GM12878 (cell line): ENCODE data around the gene FAM76B. TPM values are rescaled to one million over a fixed set of nuclear protein-coding genes. Genes with fewer than 3 reads are reported as not detected.

Source experiments
- ATF2 ChIP-seq: IDR thresholded peaks from 2 replicates; pipeline ENCODE4 v1.6.1; 2012; ENCODE audit warnings: low read length, inconsistent platforms
- BACH1 ChIP-seq: fragments of 450-650 bp; IDR thresholded peaks from 2 replicates; pipeline ENCODE4 v1.6.1; 2017; ENCODE audit warnings: mild to moderate bottlenecking, borderline replicate concordance
- EED ChIP-seq: sonication (generic); IDR thresholded peaks from 2 replicates; pipeline ENCODE4 v1.6.1; 2016; ENCODE audit warnings: antibody characterized with exemption, low read depth
- GATAD2B ChIP-seq: fragments of 450-650 bp; conservative IDR thresholded peaks from 2 replicates; pipeline ENCODE4 v1.6.1; 2017; ENCODE audit warnings: low read depth, mild to moderate bottlenecking, moderate library complexity
- IRF5 ChIP-seq: fragments of 450-650 bp; IDR thresholded peaks from 2 replicates; pipeline ENCODE4 v1.6.1; 2017; ENCODE audit warnings: borderline replicate concordance
- KDM1A ChIP-seq: fragments of 200-600 bp; sonication (generic); IDR thresholded peaks from 2 replicates; pipeline ENCODE4 v1.6.1; 2016; ENCODE audit warnings: borderline replicate concordance
- KLF5 ChIP-seq: fragments of 450-650 bp; IDR thresholded peaks from 2 replicates; pipeline ENCODE4 v1.6.1; 2014; ENCODE audit warnings: mild to moderate bottlenecking; ENCODE audit not compliant: partially characterized antibody
- LARP7 ChIP-seq: fragments of 450-650 bp; IDR thresholded peaks from 2 replicates; pipeline ENCODE4 v1.6.1; 2017; ENCODE audit warnings: mild to moderate bottlenecking
- NBN ChIP-seq: fragments of 450-650 bp; IDR thresholded peaks from 2 replicates; pipeline ENCODE4 v1.6.1; 2016
- NFYA ChIP-seq: IDR thresholded peaks from 2 replicates; pipeline ENCODE4 v1.6.1; 2011; ENCODE audit warnings: low read depth, mild to moderate bottlenecking, low read length, improper control_type of control experiment, borderline replicate concordance
- NR2C2 ChIP-seq: IDR thresholded peaks from 2 replicates; pipeline ENCODE4 v1.6.1; 2011; ENCODE audit warnings: borderline replicate concordance, low read depth; ENCODE audit not compliant: control insufficient read depth, insufficient read length
- POLR2AphosphoS2 ChIP-seq: IDR thresholded peaks from 2 replicates; pipeline ENCODE4 v1.6.1; 2011; ENCODE audit warnings: low read depth, mild to moderate bottlenecking, low read length, improper control_type of control experiment, moderate library complexity
- SMC3 ChIP-seq: IDR thresholded peaks from 2 replicates; pipeline ENCODE4 v1.6.1; 2011; ENCODE audit warnings: low read length, improper control_type of control experiment, borderline replicate concordance
- SPI1 ChIP-seq: IDR thresholded peaks from 2 replicates; pipeline ENCODE4 v1.6.1; 2011; ENCODE audit warnings: low read depth, mild to moderate bottlenecking, low read length, moderate library complexity, borderline replicate concordance; ENCODE audit not compliant: insufficient read depth
- SREBF1 ChIP-seq: IDR thresholded peaks from 2 replicates; pipeline ENCODE4 v1.6.1; 2012; ENCODE audit warnings: mild to moderate bottlenecking, low read length
- SUZ12 ChIP-seq: fragments of 200-600 bp; sonication (generic); IDR thresholded peaks from one replicate; pipeline ENCODE4 v1.6.1; 2018; ENCODE audit warnings: antibody characterized with exemption, mild to moderate bottlenecking; ENCODE audit not compliant: unreplicated experiment
- USF2 ChIP-seq: IDR thresholded peaks from 2 replicates; pipeline ENCODE4 v1.6.1; 2011; ENCODE audit warnings: low read depth, low read length, improper control_type of control experiment, borderline replicate concordance
- ZBTB4 ChIP-seq: fragments of 450-650 bp; formaldehyde crosslinking; IDR thresholded peaks from 2 replicates; pipeline ENCODE4 v1.4.0; 2022; ENCODE audit warnings: mild to moderate bottlenecking, moderate library complexity
- ZBTB40 ChIP-seq: fragments of 450-650 bp; IDR thresholded peaks from 2 replicates; pipeline ENCODE4 v1.6.1; 2016; ENCODE audit warnings: mild to moderate bottlenecking, moderate library complexity, borderline replicate concordance
- ZNF207 ChIP-seq: fragments of 450-650 bp; IDR thresholded peaks from 2 replicates; pipeline ENCODE4 v1.6.1; 2014; ENCODE audit warnings: antibody characterized with exemption, mild to moderate bottlenecking, borderline replicate concordance
- ZNF217 ChIP-seq: fragments of 450-650 bp; IDR thresholded peaks from 2 replicates; pipeline ENCODE4 v1.6.1; 2017; ENCODE audit warnings: antibody characterized with exemption, mild to moderate bottlenecking
- polyA plus RNA-seq, 11 experiments: library from polyadenylated mRNA; depleted of rRNA in 4 of 11; unstranded in 6 of 11; stranded (reverse) in 5 of 11; fragments of >200 nt; fragmentation: Nextera tagmentation in 4 of 11; fragmentation: Illumina TruSeq in 1 of 11; extraction: Ambion mirVana in 4 of 11; extraction: Trizol in 1 of 11; gene quantifications; 1 replicate in 1 of 11; 2 replicates in 10 of 11; pipeline versions ENCODE4 v1.2.1 to v1.2.3, GENCODE V29; 2011 to 2016; ENCODE audit warnings: inconsistent platforms in 2 of 11, missing spikeins in 2 of 11, low read depth in 1 of 11
- total RNA-seq, 4 experiments: library from RNA; depleted of rRNA in 3 of 4; stranded (reverse); fragments of >200 nt in 3 of 4; fragmentation: Illumina TruSeq in 1 of 4; extraction: Trizol in 1 of 4; gene quantifications; 2 replicates each; pipeline versions ENCODE4 v1.2.1 to v1.2.3, GENCODE V29; 2013 to 2021

Gene FAM76B
- total and polyA plus RNA-seq, 10 of the 15 experiments (the other 5 are each of a cell fraction or from before 2014, with no cell fraction given), result 13.5 to 56.8 (median 28.4) TPM

- no peak for TF ChIP-seq LARP7
- TF ChIP-seq POLR2AphosphoS2, result no peak
- TF ChIP-seq ZNF207, result no peak
- TF ChIP-seq KLF5, result no peak
- TF ChIP-seq EED, result no peak
- peak; percentile 47; the same call in 1 of the 2 replicates for TF ChIP-seq ATF2
- TF ChIP-seq NR2C2, result no peak
- no peak for TF ChIP-seq ZBTB40
- no peak for TF ChIP-seq USF2
- no peak for TF ChIP-seq SUZ12
- TF ChIP-seq ZNF217, result no peak
- no peak for TF ChIP-seq KDM1A
- TF ChIP-seq GATAD2B, result no peak
- no peak for TF ChIP-seq SREBF1
- no peak for TF ChIP-seq SPI1
- no peak for TF ChIP-seq NBN
- TF ChIP-seq BACH1, result no peak
- no peak for TF ChIP-seq NFYA
- no peak for TF ChIP-seq SMC3
- TF ChIP-seq IRF5, result no peak
- no peak for TF ChIP-seq ZBTB4 (CRISPR knock-in tag)
Observed at GRCh38 chr11:95778699-95779098, 10.9 kb downstream of the FAM76B start (continued).
